WERI-Rb-1 (cell line): ENCODE data around the gene QSER1.

ENCODE experiments used
- DNase-seq: peaks from one replicate; pipeline ENCODE4 v3.0.0-alpha.2; 2020
- H3K27ac ChIP-seq: fragments of 250-450 bp; sonication (Bioruptor Pico); 2 replicates; pipeline ENCODE4 v1.5.1; 2020; ENCODE audit warnings: mild to moderate bottlenecking, moderate library complexity
- H3K27me3 ChIP-seq: fragments of 250-450 bp; sonication (Bioruptor Pico); 2 replicates; pipeline ENCODE4 v1.5.1; 2021; ENCODE audit warnings: mild to moderate bottlenecking, low read depth, moderate library complexity; ENCODE audit not compliant: insufficient read depth, severe bottlenecking
- H3K36me3 ChIP-seq: fragments of 250-450 bp; sonication (Bioruptor Pico); 2 replicates; pipeline ENCODE4 v1.5.1; 2020; ENCODE audit warnings: mild to moderate bottlenecking, moderate library complexity
- H3K4me3 ChIP-seq: 2 replicates; pipeline ENCODE4 v1.5.1; 2011; ENCODE audit warnings: low read depth, mild to moderate bottlenecking, control low read depth, low read length
- H3K9me3 ChIP-seq: fragments of 250-450 bp; sonication (Bioruptor Pico); 2 replicates; pipeline ENCODE4 v1.5.1; 2021; ENCODE audit warnings: mild to moderate bottlenecking, moderate library complexity; ENCODE audit not compliant: severe bottlenecking
- TF ChIP-seq, protein P1 (sequence below): IDR thresholded peaks from 2 replicates; pipeline ENCODE4 v1.5.1; 2011; ENCODE audit warnings: low read depth, mild to moderate bottlenecking, control low read depth, inconsistent platforms, low read length

The QSER1 gene

DNA sequence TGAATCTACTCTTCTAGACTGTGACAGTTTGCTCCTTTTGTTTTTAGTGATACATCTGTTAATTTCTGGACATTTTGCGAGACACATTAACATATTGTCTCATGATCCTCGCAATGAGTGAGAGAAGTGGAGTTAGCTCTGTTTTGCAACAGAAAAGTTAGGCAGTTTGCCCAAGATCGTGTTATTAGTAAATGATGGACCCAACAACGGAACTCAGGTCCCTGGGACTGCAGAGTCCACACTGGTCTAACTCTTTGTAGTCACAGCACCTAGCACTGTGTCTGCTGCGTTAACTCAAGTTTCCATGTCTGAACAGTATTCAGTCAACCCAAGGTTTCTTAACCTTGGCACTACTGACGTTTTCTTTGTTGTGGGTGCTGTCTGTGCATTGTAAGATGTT is 126.2 kb downstream of the QSER1 start:
- H3K27ac ChIP-seq: no peak overlapping the region
- H3K9me3 ChIP-seq: peaks cover 3% of the 10 kb centered on the region
- H3K36me3 ChIP-seq: no peaks in the 10 kb centered on the region
- DNase-seq: no peak
- TF ChIP-seq, protein P1, sequence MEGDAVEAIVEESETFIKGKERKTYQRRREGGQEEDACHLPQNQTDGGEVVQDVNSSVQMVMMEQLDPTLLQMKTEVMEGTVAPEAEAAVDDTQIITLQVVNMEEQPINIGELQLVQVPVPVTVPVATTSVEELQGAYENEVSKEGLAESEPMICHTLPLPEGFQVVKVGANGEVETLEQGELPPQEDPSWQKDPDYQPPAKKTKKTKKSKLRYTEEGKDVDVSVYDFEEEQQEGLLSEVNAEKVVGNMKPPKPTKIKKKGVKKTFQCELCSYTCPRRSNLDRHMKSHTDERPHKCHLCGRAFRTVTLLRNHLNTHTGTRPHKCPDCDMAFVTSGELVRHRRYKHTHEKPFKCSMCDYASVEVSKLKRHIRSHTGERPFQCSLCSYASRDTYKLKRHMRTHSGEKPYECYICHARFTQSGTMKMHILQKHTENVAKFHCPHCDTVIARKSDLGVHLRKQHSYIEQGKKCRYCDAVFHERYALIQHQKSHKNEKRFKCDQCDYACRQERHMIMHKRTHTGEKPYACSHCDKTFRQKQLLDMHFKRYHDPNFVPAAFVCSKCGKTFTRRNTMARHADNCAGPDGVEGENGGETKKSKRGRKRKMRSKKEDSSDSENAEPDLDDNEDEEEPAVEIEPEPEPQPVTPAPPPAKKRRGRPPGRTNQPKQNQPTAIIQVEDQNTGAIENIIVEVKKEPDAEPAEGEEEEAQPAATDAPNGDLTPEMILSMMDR: no peak
- no peak overlapping the region for H3K4me3 ChIP-seq
- H3K27me3 ChIP-seq: no peaks in the 10 kb centered on the region

DNA sequence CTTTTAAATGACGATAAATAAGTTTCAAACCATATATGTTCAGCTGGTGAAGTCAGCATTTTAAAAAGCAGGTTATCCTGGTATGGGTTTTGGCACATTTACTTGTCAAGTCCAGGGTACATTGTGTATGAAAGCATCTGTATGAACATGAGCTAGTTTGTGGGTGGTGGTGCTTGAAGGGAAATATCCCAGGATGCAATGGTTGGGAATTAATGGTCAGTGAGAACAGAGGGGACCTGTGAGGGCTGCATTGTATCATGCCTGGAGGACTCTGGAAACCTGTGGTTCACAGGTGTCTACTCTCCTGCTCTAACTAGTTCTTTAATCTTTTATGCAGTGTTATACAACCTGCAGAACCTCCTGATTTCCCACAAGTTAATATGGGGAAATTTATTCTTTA is 128.9 kb downstream of the QSER1 start:
- H3K36me3 ChIP-seq: no peaks in the 10 kb centered on the region
- H3K27ac ChIP-seq: no peak overlapping the region
- DNase-seq: no peak
- TF ChIP-seq, protein P1: no peak
- no peaks in the 10 kb centered on the region for H3K27me3 ChIP-seq
- no peak overlapping the region for H3K4me3 ChIP-seq
- no peaks in the 10 kb centered on the region for H3K9me3 ChIP-seq

DNA sequence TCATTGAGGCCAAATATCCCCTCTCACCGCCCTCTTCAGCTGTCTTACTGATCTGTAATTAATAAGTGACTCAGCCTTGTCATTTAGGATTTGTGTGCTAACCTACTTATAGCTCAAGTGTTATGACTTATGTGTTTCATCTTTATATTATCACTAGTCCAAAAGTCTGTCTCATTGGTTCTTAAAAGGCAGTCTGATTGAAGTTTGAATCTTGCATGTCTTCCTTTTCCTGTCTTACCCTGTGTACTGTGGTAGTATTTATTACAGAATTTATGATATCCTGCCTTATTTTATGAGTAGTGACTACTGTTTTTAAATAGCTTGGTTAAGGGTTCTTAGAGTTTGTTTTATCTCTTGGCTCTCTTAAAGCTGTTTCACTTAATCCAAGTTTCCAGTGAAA is 129.3 kb downstream of the QSER1 start:
- Histone ChIP-seq H3K36me3 (no peaks in the 10 kb centered on the region), H3K27me3 (no peaks in the 10 kb centered on the region), H3K4me3 (no peak overlapping the region), H3K9me3 (no peaks in the 10 kb centered on the region), H3K27ac (no peak overlapping the region)
- no peak for DNase-seq
- TF ChIP-seq, protein P1: no peak

DNA sequence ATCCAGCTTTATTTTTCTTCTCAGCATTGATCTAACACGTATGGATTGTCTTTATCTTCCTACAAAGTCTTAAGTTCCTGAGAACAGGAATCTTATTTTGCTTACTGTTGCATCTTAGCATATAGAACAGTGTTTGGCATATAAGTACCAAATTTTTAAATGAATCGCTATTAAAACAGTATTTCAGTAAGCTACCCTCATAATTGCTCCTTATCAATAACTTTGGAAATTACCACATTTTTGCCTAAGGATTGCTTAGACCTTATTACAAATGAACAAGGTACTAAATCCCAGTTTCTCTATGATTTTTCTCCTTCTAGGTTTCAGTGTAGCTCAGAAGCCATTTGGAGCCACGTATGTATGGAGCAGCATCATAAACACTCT is 132.7 kb downstream of the QSER1 start:
- no peak for DNase-seq
- Histone ChIP-seq H3K9me3 (no peaks in the 10 kb centered on the region), H3K27me3 (no peaks in the 10 kb centered on the region), H3K27ac (no peak overlapping the region), H3K4me3 (no peak overlapping the region), H3K36me3 (no peaks in the 10 kb centered on the region)
- TF ChIP-seq, protein P1: no peak

DNA sequence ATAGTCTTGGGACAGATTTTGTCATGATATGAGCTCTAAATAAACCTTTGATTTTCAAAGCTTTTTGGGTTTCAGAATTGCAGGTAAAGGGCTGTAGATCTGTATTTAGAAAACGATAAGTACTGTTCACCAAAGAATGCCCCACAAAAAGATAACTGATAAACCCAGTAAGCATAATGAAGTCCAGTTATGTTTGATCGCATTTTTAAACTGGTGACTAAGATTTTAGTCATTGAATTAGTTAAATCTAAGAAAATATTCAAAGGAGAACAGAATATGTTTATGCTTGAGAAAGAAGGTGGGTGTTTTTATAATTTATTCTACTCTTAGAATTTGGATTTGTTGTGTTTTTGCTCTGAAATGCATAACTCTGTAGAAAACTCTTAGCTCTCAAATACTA is 134.6 kb downstream of the QSER1 start:
- DNase-seq: no peak
- Histone ChIP-seq H3K4me3 (no peak overlapping the region), H3K27ac (no peak overlapping the region), H3K36me3 (no peaks in the 10 kb centered on the region), H3K9me3 (no peaks in the 10 kb centered on the region), H3K27me3 (no peaks in the 10 kb centered on the region)
- TF ChIP-seq, protein P1: no peak

DNA sequence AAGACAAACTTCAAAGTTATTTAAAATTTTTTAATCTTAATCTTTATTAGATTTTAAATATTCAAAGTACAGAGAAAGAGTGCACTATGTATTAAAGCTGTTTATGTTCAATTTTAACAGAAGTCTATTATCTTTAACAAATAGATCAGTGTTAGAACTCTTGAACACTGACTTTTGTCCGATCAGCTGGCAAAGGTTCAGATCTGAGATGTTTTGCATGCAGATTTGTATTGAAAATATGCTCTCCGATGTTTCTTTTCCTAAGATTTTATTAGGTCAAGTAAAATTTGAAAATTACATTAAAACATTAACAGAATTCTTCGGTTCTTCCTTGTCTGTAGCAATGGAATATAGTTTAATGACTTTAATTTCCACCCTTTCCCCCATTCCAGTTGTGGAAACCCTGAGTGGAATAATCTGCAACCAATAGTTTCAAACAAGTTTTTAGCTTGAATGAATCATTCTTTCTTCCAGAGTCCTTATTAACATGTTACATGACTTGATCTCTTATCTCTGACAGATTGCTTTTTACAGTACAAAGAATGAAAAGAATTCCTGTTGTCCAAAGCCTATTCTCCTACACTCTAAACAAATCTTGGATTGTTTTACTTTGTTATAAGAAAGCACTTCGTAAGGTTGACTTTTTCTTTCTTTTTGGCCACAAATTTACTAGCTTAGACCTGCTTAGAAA is 135.4 kb downstream of the QSER1 start:
- TF ChIP-seq, protein P1: no peak
- Histone ChIP-seq H3K27ac (no peak overlapping the region), H3K36me3 (no peaks in the 10 kb centered on the region), H3K27me3 (no peaks in the 10 kb centered on the region), H3K9me3 (no peaks in the 10 kb centered on the region), H3K4me3 (no peak overlapping the region)
- DNase-seq: no peak
